Large intestine (tissue), 3 donors: Measurements from ENCODE around the gene SRRM1. TPM values are rescaled to one million over a fixed set of nuclear protein-coding genes. Genes with fewer than 3 reads are reported as not detected.
A peak's percentile ranks its signal among the peaks of the same experiment; 100 is the strongest.

Experiments used
- DNase-seq, 2 donors: peaks; one replicate each; pipeline versions ENCODE4 v3.0.0 to v3.0.0-alpha.2; 2013
- H3K27ac ChIP-seq: one replicate; pipeline ENCODE4 v1.5.1; 2013; ENCODE audit warnings: low read length
- H3K27me3 ChIP-seq: 2 replicates; pipeline ENCODE4 v1.6.1; 2013; ENCODE audit warnings: low read length; ENCODE audit not compliant: control insufficient read depth, insufficient read depth
- H3K36me3 ChIP-seq: 2 replicates; pipeline ENCODE4 v1.6.1; 2013; ENCODE audit warnings: low read length; ENCODE audit not compliant: control insufficient read depth, insufficient read depth
- H3K4me1 ChIP-seq: one replicate; pipeline ENCODE4 v1.6.1; 2013; ENCODE audit warnings: low read length; ENCODE audit not compliant: control insufficient read depth, insufficient read depth
- H3K4me3 ChIP-seq: one replicate; pipeline ENCODE4 v1.5.1; 2013; ENCODE audit warnings: low read length
- H3K9me3 ChIP-seq: one replicate; pipeline ENCODE4 v1.6.1; 2013; ENCODE audit warnings: mild to moderate bottlenecking, low read depth, low read length, moderate library complexity; ENCODE audit not compliant: control insufficient read depth
- WGBS: methylation state at CpG from one replicate; pipeline ENCODE4 v1.1.5; 2013; ENCODE audit warnings: low lambda C conversion rate; ENCODE audit not compliant: insufficient coverage; 5-methylcytosine and 5-hydroxymethylcytosine counted together
- polyA plus RNA-seq: library from polyadenylated mRNA; unstranded; fragments of 120-200 nt; gene quantifications from one replicate; pipeline ENCODE4 v1.2.1, GENCODE V29; 2013

Gene SRRM1
- polyA plus RNA-seq, 1 donor: 123 TPM

DNA sequence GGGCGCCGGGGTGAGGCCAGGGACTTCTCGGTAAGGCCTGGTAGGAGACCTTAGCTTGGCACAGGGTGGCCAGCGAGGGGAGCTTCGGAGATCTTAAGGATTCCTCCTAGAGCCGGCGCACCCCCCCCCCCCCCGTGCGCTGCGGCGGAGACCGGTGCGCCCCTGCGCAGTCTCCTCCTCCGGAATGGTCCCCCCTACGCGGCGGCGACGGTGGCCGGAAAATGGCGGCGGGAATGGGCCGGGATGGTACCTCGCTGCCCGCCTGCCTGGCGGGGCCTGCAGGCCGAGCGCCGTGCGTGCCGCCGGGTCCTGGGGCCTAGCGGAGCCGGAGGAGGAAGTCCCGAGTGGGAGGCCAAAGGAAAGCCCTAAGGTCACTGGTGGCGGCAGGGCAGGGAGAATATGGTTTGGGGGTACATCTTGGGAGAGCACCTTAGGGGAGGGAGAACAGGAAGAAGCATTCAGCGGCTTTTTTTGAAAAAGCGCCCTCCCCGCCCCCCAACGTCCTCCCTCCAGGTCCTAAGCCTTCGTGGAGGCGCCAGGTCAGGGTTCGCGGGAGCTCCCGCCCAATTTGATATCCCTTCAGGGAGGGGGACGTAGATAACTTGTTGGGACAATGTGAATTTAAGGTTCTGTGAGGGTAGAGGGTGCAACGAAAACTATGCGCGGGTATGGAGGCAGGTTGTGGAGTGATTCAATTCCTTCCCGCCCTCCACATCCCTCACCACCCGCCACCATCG lies 429 bp downstream of the SRRM1 start:
- Histone ChIP-seq H3K9me3 (no peaks in the 10 kb centered on the region), H3K27ac (peak overlapping the region; percentile 90), H3K4me1 (peaks cover 12% of the 10 kb centered on the region), H3K4me3 (peak overlapping the region; percentile 93), H3K27me3 (no peaks in the 10 kb centered on the region), H3K36me3 (peaks cover 19% of the 10 kb centered on the region)
- no CpG with 5 or more reads among the region's 53 CpGs for WGBS
- DNase-seq: peak; percentile 7 to 70

DNA sequence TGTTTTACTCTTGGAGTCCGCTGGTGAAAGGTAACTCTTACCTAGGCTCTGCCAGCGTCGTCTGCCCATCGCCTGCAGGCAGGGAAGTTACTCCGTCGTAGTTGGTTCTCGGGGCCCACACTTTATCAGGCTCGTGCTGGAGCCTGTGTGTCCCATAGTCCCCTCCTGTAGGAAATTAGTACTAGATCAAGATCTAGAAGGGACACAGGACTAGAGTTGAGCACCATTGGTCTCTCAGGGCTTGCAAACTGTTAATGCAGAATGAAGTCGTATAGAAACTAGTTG lies 940 bp downstream of the SRRM1 start:
- 0% methylated on average over 1 of the region's 9 CpGs for WGBS
- no peak for DNase-seq
- H3K4me1 ChIP-seq: peaks cover 12% of the 10 kb centered on the region
- H3K36me3 ChIP-seq: peaks cover 24% of the 10 kb centered on the region
- peak overlapping the region; percentile 93 for H3K4me3 ChIP-seq
- H3K27me3 ChIP-seq: no peaks in the 10 kb centered on the region
- H3K9me3 ChIP-seq: no peaks in the 10 kb centered on the region
- H3K27ac ChIP-seq: peak overlapping the region; percentile 90

DNA sequence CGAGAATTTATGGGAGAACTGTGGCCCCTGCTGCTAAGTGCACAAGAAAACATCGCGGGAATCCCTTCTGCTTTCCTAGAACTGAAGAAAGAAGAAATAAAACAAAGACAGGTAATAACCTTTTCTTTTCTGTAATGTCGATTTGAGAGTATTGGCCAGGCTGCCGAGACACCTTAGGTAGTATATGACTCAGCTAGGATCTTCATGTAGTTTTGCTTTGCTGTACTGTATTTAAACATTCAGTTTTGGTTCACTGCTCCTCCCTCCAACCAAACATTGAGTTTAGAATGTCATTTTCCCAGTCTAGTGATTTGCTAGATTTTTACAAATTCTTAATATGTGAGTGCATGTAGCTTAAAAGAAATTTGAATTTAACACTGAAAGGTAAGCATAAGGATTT lies 5.8 kb downstream of the SRRM1 start:
- H3K4me1 ChIP-seq: peaks cover 5% of the 10 kb centered on the region
- H3K9me3 ChIP-seq: no peaks in the 10 kb centered on the region
- no peak for DNase-seq
- no peak overlapping the region for H3K4me3 ChIP-seq
- H3K27ac ChIP-seq: no peak overlapping the region
- no CpG with 5 or more reads among the region's 5 CpGs for WGBS
- H3K27me3 ChIP-seq: no peaks in the 10 kb centered on the region
- peaks cover 61% of the 10 kb centered on the region for H3K36me3 ChIP-seq

DNA sequence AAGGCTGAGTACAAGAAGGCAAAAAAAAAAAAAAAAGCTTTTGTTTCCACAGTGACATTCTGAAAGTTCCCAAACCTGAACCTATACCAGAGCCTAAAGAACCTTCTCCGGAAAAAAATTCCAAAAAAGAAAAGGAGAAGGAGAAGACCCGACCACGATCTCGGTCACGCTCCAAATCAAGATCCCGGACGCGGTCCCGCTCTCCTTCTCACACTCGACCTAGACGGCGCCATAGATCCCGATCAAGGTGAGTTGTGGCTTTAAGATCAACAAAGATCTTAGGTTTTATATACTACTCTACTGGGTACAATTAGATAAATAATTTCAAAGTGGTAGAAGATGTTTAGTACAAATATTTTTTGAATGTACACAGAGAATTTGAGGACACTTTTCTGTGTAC lies 9.3 kb downstream of the SRRM1 start:
- DNase-seq: no peak
- Histone ChIP-seq H3K36me3 (peaks cover 85% of the 10 kb centered on the region), H3K27ac (no peak overlapping the region), H3K9me3 (no peaks in the 10 kb centered on the region), H3K27me3 (no peaks in the 10 kb centered on the region), H3K4me3 (no peak overlapping the region), H3K4me1 (peaks cover under 1% of the 10 kb centered on the region)
- WGBS: no CpG with 5 or more reads among the region's 13 CpGs

DNA sequence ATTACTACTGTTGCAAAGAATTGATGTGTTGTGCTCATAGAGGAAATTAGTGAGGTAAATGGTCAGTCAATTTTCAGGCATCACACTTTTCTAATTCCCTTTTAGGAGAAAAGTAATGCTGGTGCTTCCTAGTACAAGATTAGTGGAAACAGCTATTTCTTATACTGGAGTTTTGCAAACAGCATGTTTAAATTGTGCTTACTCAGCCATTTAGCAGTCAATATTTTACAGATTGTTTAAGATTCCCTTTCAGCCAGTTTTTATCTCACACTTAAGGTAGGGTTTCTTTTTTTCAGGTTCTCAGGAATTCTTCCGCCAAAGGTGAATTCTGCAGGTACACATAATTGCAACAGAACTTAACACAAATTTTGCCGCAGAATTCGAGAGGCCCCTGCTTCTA lies 10.9 kb downstream of the SRRM1 start:
- Histone ChIP-seq H3K4me3 (no peak overlapping the region), H3K36me3 (peaks cover 81% of the 10 kb centered on the region), H3K27me3 (no peaks in the 10 kb centered on the region), H3K27ac (no peak overlapping the region), H3K9me3 (no peaks in the 10 kb centered on the region), H3K4me1 (peaks cover 3% of the 10 kb centered on the region)
- no peak for DNase-seq
- no CpG with 5 or more reads among the region's 3 CpGs for WGBS

DNA sequence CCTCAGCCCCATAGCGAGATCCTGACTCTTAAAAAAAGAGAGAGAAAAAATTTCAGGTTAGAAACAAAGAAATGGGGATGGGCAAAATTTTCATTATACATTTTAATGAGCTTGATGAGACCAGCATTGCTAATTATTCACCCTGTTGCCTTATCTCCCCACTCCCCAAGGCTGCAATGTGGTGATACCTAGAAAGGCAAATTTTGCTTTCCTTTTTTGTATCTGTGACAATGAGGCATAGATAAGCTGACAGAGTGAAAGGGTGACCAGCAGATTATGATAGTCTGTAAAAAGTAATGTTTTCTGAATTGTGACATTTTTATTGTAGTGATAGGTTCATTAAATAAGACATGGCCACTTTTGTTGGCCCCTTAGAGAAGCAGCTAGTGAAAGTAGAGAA lies 12.9 kb downstream of the SRRM1 start:
- H3K36me3 ChIP-seq: peaks cover 75% of the 10 kb centered on the region
- no peak for DNase-seq

DNA sequence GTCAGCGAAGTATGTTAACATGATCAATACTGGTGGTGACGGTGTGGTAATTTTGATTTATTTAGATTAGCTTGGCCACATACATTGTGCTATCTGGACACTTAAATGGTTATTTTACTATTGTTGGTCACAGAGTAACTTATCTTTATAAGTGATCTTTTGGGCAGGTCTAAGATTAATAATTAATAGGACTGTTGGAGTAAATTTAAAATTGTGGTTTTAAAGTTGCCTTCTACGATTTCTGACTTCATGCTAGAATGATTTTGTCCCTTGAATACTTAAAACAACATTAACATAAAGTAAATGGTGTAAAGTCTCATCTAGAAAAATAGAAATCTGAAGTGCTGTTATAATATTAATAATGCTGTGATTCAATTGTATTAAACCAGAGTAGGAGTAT lies 14.7 kb downstream of the SRRM1 start:
- DNase-seq: no peak
- Histone ChIP-seq H3K27ac (no peak overlapping the region), H3K27me3 (no peaks in the 10 kb centered on the region), H3K9me3 (no peaks in the 10 kb centered on the region), H3K36me3 (peaks cover 78% of the 10 kb centered on the region), H3K4me1 (peaks cover 3% of the 10 kb centered on the region), H3K4me3 (no peak overlapping the region)
- WGBS: 75% methylated on average over 1 of the region's 3 CpGs

More for the DNA sequence above, 12.9 kb downstream of the SRRM1 start:
- Histone ChIP-seq H3K4me1 (peaks cover 3% of the 10 kb centered on the region), H3K27me3 (no peaks in the 10 kb centered on the region), H3K9me3 (no peaks in the 10 kb centered on the region), H3K27ac (no peak overlapping the region), H3K4me3 (no peak overlapping the region)
- 100% methylated on average over 1 of the region's 1 CpG for WGBS

DNA sequence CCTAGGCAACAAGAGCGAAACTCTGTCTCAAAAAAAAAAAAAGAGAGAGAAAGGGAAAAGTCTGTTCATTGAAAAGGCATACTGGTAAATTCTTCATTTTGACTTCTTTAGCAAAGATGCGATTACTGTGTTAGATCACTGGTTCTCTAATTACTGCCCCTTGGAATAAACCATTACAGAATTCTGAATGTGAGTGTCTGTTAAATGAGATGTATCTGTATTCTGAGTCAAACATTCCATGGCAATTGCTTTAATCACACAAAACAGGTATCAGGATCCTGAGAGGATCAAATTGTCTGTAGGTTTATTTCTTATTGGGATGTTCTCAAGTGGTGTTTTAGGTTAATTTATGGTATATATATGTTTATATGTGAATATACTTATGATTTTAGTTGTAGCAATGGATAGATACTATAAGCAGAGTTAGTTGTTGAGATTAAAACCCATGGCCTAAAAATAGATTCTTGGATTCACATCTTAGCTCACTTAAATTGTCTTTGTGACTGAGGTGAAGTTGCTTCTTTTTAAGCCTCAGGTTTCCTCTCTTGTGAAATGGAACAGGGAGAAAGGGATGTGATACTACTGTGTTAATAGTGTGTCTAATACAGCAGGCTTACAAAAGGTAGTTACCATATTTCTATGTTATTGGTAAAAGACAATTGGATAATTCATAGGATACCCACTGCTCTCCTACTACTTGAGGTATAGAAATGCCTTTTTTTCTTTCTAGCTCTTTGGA lies 16.2 kb downstream of the SRRM1 start:
- H3K4me1 ChIP-seq: peaks cover 3% of the 10 kb centered on the region
- H3K27me3 ChIP-seq: no peaks in the 10 kb centered on the region
- no peak overlapping the region for H3K27ac ChIP-seq
- H3K36me3 ChIP-seq: peaks cover 79% of the 10 kb centered on the region
- no peak for DNase-seq
- no peaks in the 10 kb centered on the region for H3K9me3 ChIP-seq
- H3K4me3 ChIP-seq: no peak overlapping the region
- WGBS: no CpG with 5 or more reads among the region's 2 CpGs

DNA sequence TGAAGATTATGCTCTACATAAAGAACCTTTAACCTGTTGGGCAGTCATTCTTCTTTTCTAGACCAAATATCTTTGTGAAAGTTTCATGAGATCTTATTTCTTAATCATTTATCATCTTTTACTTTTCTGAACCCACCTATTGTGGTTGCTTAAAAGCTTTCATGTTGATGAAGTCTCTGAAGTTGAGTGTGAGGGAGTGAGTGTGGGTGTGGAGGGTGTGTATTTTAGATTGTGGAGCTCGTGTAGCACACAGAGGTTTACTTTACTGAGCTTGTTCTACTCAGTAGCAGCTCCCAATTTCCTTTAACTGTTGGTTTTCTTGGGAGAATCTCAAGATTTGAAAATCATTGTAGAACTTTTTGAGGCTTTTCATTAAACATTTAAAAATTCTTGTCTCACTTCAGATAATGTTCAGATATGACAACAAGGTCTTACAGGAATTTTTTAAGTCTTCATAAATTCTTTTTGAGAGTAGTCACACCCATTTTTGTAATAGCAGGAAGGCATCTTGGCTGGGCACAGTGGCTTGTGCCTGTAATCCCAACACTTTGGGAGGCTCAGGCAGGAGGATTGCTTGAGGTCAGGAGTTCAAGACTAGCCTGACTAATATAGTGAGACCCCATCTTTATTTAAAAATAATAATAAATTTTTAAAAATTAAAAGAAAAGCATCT lies 17.0 kb downstream of the SRRM1 start:
- H3K4me3 ChIP-seq: no peak overlapping the region
- no CpG with 5 or more reads among the region's 1 CpG for WGBS
- no peaks in the 10 kb centered on the region for H3K27me3 ChIP-seq
- no peaks in the 10 kb centered on the region for H3K9me3 ChIP-seq
- H3K36me3 ChIP-seq: peaks cover 79% of the 10 kb centered on the region
- no peak overlapping the region for H3K27ac ChIP-seq
- peaks cover 3% of the 10 kb centered on the region for H3K4me1 ChIP-seq
- DNase-seq: no peak

DNA sequence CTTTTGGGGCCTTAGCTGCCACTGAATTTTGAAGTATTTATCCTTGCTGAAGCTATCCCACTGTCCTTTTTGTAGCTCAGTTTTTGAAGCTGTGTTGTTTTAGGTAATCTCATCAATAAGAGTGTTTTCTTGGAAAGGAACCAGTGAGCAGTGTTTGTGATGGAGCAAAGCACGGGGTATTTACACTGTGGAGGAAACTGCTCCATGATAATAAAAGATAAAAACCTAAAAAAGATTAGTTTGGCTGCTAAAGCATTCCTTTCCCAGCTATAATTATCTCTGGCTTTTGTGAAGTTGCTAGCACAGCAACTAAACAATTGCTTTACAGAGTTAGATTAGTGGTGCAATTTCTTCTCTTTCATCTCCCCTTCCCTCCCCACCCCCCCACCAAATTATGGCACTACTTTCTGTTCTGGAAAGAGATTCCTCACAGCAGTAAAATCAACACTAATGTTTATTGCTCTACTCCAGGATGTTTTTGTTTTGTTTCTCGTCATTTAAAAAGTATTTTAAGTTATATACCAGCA lies 21.5 kb downstream of the SRRM1 start:
- Histone ChIP-seq H3K4me3 (no peak overlapping the region), H3K36me3 (peaks cover 86% of the 10 kb centered on the region), H3K27ac (no peak overlapping the region), H3K9me3 (no peaks in the 10 kb centered on the region), H3K4me1 (no peaks in the 10 kb centered on the region), H3K27me3 (no peaks in the 10 kb centered on the region)
- no peak for DNase-seq
- WGBS: 17% methylated on average over 1 of the region's 2 CpGs
